H1 (cell line): Measurements from ENCODE around the gene RPRD1A. TPM values are rescaled to one million over a fixed set of nuclear protein-coding genes. Genes with fewer than 3 reads are reported as not detected.

Experiments used
- CTCF ChIA-PET: fragments of 300-600 bp; sonication (Branson Sonifier 250); formaldehyde crosslinking; loops from one replicate; lab custom pipeline; 2021; ENCODE audit not compliant: partially characterized antibody; lab: Charles Lee
- POLR2A ChIA-PET: fragments of 300-600 bp; sonication (Branson Sonifier 250); formaldehyde crosslinking; loops from one replicate; lab custom pipeline; 2021; ENCODE audit warnings: inconsistent platforms; ENCODE audit not compliant: partially characterized antibody; lab: Charles Lee
- DNase-seq, 2 experiments: peaks; one replicate each; pipeline versions ENCODE4 v3.0.0 to v3.0.0-alpha.2; 2010 to 2022; ENCODE audit warnings: low spot score in 2 of 2, low read depth in 1 of 2, mixed read lengths in 1 of 2
- FAIRE-seq: peaks from 2 replicates; lab custom pipeline; 2011; peaks lifted over from hg19 to GRCh38; lab: Jason Lieb, UNC
- H2AFZ ChIP-seq: 2 replicates; pipeline ENCODE4 v1.8.1; 2012; ENCODE audit warnings: low read length, inconsistent platforms
- H2AK5ac ChIP-seq: 2 replicates; pipeline ENCODE4 v1.6.1; 2013; ENCODE audit warnings: low read depth, low read length
- H2BK120ac ChIP-seq: replicated peaks from 2 replicates; pipeline ENCODE3; 2013; ENCODE audit warnings: low read depth, low read length, inconsistent platforms
- H2BK12ac ChIP-seq: 2 replicates; pipeline ENCODE4 v1.6.1; 2013; ENCODE audit warnings: low read depth, low read length
- H2BK15ac ChIP-seq: 2 replicates; pipeline ENCODE4 v1.6.1; 2013; ENCODE audit warnings: low read length
- H2BK20ac ChIP-seq: 2 replicates; pipeline ENCODE4 v1.6.1; 2013; ENCODE audit warnings: low read length
- H2BK5ac ChIP-seq: 2 replicates; pipeline ENCODE4 v1.6.1; 2013; ENCODE audit warnings: low read depth, low read length
- H3K14ac ChIP-seq: 2 replicates; pipeline ENCODE4 v1.6.1; 2013; ENCODE audit warnings: inconsistent platforms; ENCODE audit not compliant: insufficient read length
- H3K18ac ChIP-seq: 2 replicates; pipeline ENCODE4 v1.6.1; 2013; ENCODE audit warnings: low read length; ENCODE audit errors: extremely low read depth
- H3K23ac ChIP-seq: 2 replicates; pipeline ENCODE4 v1.6.1; 2013; ENCODE audit warnings: inconsistent platforms; ENCODE audit not compliant: insufficient read length
- H3K23me2 ChIP-seq: 2 replicates; pipeline ENCODE4 v1.6.1; 2013; ENCODE audit warnings: low read depth, low read length
- H3K27ac ChIP-seq: 2 replicates; pipeline ENCODE4 v1.6.1; 2011; ENCODE audit warnings: low read depth, low read length, inconsistent platforms
- H3K27me3 ChIP-seq, 4 experiments: replicated peaks in 1 of 4; 1 replicate in 1 of 4; 2 replicates in 3 of 4; pipeline versions ENCODE4 v1.6.1 to v1.8.1; 2011 to 2013; ENCODE audit warnings: low read length in 3 of 4, mild to moderate bottlenecking in 3 of 4, inconsistent platforms in 2 of 4, mixed read lengths in 2 of 4, moderate library complexity in 1 of 4; ENCODE audit not compliant: control insufficient read depth in 3 of 4, insufficient read depth in 3 of 4; ENCODE audit errors: extremely low read depth in 1 of 4
- H3K36me3 ChIP-seq, 4 experiments: 2 replicates each; pipeline versions ENCODE4 v1.6.1 to v1.8.1; 2011 to 2013; ENCODE audit warnings: mild to moderate bottlenecking in 4 of 4, low read length in 3 of 4, moderate library complexity in 2 of 4, control low read depth in 1 of 4, inconsistent platforms in 1 of 4; ENCODE audit not compliant: insufficient read depth in 4 of 4, control insufficient read depth in 2 of 4
- H3K4ac ChIP-seq: replicated peaks from 2 replicates; pipeline ENCODE3; 2013; ENCODE audit warnings: low read length, low read depth, mixed read lengths, inconsistent platforms; ENCODE audit not compliant: insufficient read length
- H3K4me1 ChIP-seq, 4 experiments: replicated peaks in 1 of 4; 1 replicate in 1 of 4; 2 replicates in 3 of 4; pipeline versions ENCODE4 v1.6.1 to v1.8.1; 2011 to 2013; ENCODE audit warnings: low read length in 3 of 4, inconsistent platforms in 2 of 4, mixed read lengths in 1 of 4; ENCODE audit not compliant: insufficient read depth in 4 of 4, control insufficient read depth in 3 of 4
- H3K4me2 ChIP-seq, 2 experiments: 2 replicates each; pipeline versions ENCODE4 v1.6.1 to v1.8.1; 2011 to 2013; ENCODE audit warnings: low read depth in 2 of 2, low read length in 2 of 2, control low read depth in 1 of 2, inconsistent platforms in 1 of 2, mild to moderate bottlenecking in 1 of 2; ENCODE audit not compliant: insufficient read depth in 1 of 2
- H3K4me3 ChIP-seq, 4 experiments: fragments of 200-600, 300-600 bp in 1 of 4; sonication (generic), shearing (Covaris generic), sonication (Bioruptor Twin) in 1 of 4; 2 replicates each; pipeline versions ENCODE4 v1.5.1 to v1.8.1; 2011 to 2016; ENCODE audit warnings: low read length in 4 of 4, low read depth in 3 of 4, control low read depth in 2 of 4, inconsistent platforms in 2 of 4, mild to moderate bottlenecking in 2 of 4, mixed read lengths in 1 of 4, moderate library complexity in 1 of 4; ENCODE audit not compliant: insufficient read depth in 2 of 4; ENCODE audit errors: extremely low read depth in 1 of 4
- H3K56ac ChIP-seq: replicated peaks from 2 replicates; pipeline ENCODE3; 2013; ENCODE audit warnings: low read depth, mild to moderate bottlenecking, mixed read lengths, low read length, inconsistent platforms; ENCODE audit not compliant: insufficient read length
- H3K79me1 ChIP-seq: 2 replicates; pipeline ENCODE4 v1.6.1; 2013; ENCODE audit warnings: low read depth, low read length, control low read depth
- H3K79me2 ChIP-seq, 2 experiments: 2 replicates each; pipeline versions ENCODE4 v1.6.1 to v1.8.1; 2012 to 2013; ENCODE audit warnings: low read length in 2 of 2, mild to moderate bottlenecking in 2 of 2, inconsistent platforms in 1 of 2; ENCODE audit not compliant: insufficient read depth in 2 of 2, control insufficient read depth in 1 of 2
- H3K9ac ChIP-seq, 4 experiments: replicated peaks in 1 of 4; 1 replicate in 1 of 4; 2 replicates in 3 of 4; pipeline versions ENCODE4 v1.6.1 to v1.8.1; 2011 to 2013; ENCODE audit warnings: low read depth in 3 of 4, low read length in 3 of 4, control low read depth in 2 of 4, mild to moderate bottlenecking in 2 of 4, moderate library complexity in 2 of 4, inconsistent platforms in 1 of 4; ENCODE audit errors: extremely low read depth in 1 of 4
- H3K9me3 ChIP-seq, 2 experiments: 2 replicates each; pipeline versions ENCODE4 v1.6.1 to v1.8.1; 2012 to 2013; ENCODE audit warnings: mild to moderate bottlenecking in 2 of 2, moderate library complexity in 2 of 2, control low read depth in 1 of 2, inconsistent platforms in 1 of 2, low read depth in 1 of 2, low read length in 1 of 2, mixed read lengths in 1 of 2; ENCODE audit not compliant: insufficient read depth in 2 of 2
- H4K20me1 ChIP-seq, 2 experiments: replicated peaks in 1 of 2; 2 replicates each; pipeline versions ENCODE3 to v1.8.1; 2011 to 2013; ENCODE audit warnings: inconsistent platforms in 2 of 2, low read length in 2 of 2, mild to moderate bottlenecking in 1 of 2; ENCODE audit not compliant: insufficient read depth in 2 of 2, control insufficient read depth in 1 of 2
- H4K5ac ChIP-seq: 2 replicates; pipeline ENCODE4 v1.6.1; 2013; ENCODE audit warnings: low read length, low read depth, mixed read lengths, inconsistent platforms; ENCODE audit not compliant: insufficient read length
- H4K8ac ChIP-seq: 2 replicates; pipeline ENCODE4 v1.8.0; 2013; ENCODE audit warnings: mild to moderate bottlenecking, moderate library complexity, low read length, inconsistent platforms; ENCODE audit not compliant: insufficient read depth; ENCODE audit errors: extremely low read depth
- H4K91ac ChIP-seq: replicated peaks from 2 replicates; pipeline ENCODE3; 2013; ENCODE audit warnings: low read length, mixed read lengths, inconsistent platforms; ENCODE audit not compliant: insufficient read length
- ASH2L ChIP-seq: fragments of 200-600, 300-600 bp; sonication (generic); IDR thresholded peaks from one replicate; pipeline ENCODE4 v1.7.1; 2017; ENCODE audit warnings: low read length
- BCL11A ChIP-seq, 2 experiments: IDR thresholded peaks; one replicate each; pipeline ENCODE4 v1.6.1; 2011; ENCODE audit warnings: low read depth in 2 of 2, low read length in 2 of 2, mild to moderate bottlenecking in 2 of 2
- CBX5 ChIP-seq: fragments of 300-800, 300-1000 bp; sonication (generic); IDR thresholded peaks from 2 replicates; pipeline ENCODE4 v1.7.1; 2016; ENCODE audit warnings: antibody characterized with exemption, low read length, low read depth
- CTBP2 ChIP-seq: IDR thresholded peaks from 2 replicates; pipeline ENCODE4 v1.7.0; 2011; ENCODE audit warnings: borderline replicate concordance, mild to moderate bottlenecking, moderate library complexity, mixed read lengths, low read length; ENCODE audit not compliant: insufficient read depth, insufficient read length
- EGR1 ChIP-seq: IDR thresholded peaks from 2 replicates; pipeline ENCODE4 v1.6.1; 2011; ENCODE audit warnings: low read depth, low read length, borderline replicate concordance
- GABPA ChIP-seq: IDR thresholded peaks from 2 replicates; pipeline ENCODE4 v1.6.1; 2011; ENCODE audit warnings: mild to moderate bottlenecking, low read length, moderate library complexity, borderline replicate concordance; ENCODE audit not compliant: insufficient read depth
- HDAC2 ChIP-seq, 2 experiments: fragments of 300-600 bp in 1 of 2; sonication (generic) in 1 of 2; IDR thresholded peaks; 2 replicates each; pipeline ENCODE4 v1.6.1; 2011 to 2012; ENCODE audit warnings: low read depth in 2 of 2, low read length in 2 of 2, mild to moderate bottlenecking in 2 of 2, moderate library complexity in 2 of 2, borderline replicate concordance in 1 of 2, inconsistent platforms in 1 of 2
- NANOG ChIP-seq: IDR thresholded peaks from 2 replicates; pipeline ENCODE4 v1.6.1; 2011; ENCODE audit warnings: low read length, low read depth, mild to moderate bottlenecking, inconsistent platforms; ENCODE audit not compliant: insufficient read depth, poor library complexity, severe bottlenecking
- POLR2AphosphoS5 ChIP-seq: IDR thresholded peaks from 2 replicates; pipeline ENCODE4 v1.6.1; 2011; ENCODE audit warnings: low read depth, low read length
- SIN3A ChIP-seq, 2 experiments: IDR thresholded peaks in 1 of 2; conservative IDR thresholded peaks in 1 of 2; 2 replicates each; pipeline ENCODE4 v1.6.1; 2011 to 2012; ENCODE audit warnings: low read length in 2 of 2, improper control_type of control experiment in 1 of 2, low read depth in 1 of 2, mild to moderate bottlenecking in 1 of 2
- SIRT6 ChIP-seq: IDR thresholded peaks from one replicate; pipeline ENCODE4 v1.7.1; 2012; ENCODE audit warnings: low read length, inconsistent platforms
- SP2 ChIP-seq: IDR thresholded peaks from 2 replicates; pipeline ENCODE4 v1.6.1; 2012; ENCODE audit warnings: mild to moderate bottlenecking, low read length, inconsistent platforms
- TAF1 ChIP-seq: IDR thresholded peaks from 2 replicates; pipeline ENCODE4 v1.6.1; 2011; ENCODE audit warnings: mild to moderate bottlenecking, low read depth, low read length
- ZNF274 ChIP-seq: IDR thresholded peaks from 2 replicates; pipeline ENCODE4 v1.7.0; 2012; ENCODE audit warnings: low read length, borderline replicate concordance; ENCODE audit errors: extremely low read depth
- WGBS, 2 experiments: shearing (Covaris generic) in 1 of 2; methylation state at CpG; one replicate each; pipeline versions ENCODE4 v1.1.6 to v1.1.7; 2013 to 2015; ENCODE audit warnings: low lambda C conversion rate in 2 of 2, mixed read lengths in 2 of 2, inconsistent platforms in 1 of 2, low coverage in 1 of 2, missing lambda C conversion rate in 1 of 2; ENCODE audit not compliant: insufficient replicate concordance in 2 of 2, insufficient coverage in 1 of 2, insufficient read length in 1 of 2; ENCODE audit errors: extremely low coverage in 1 of 2, missing lambda C conversion rate in 1 of 2; 5-methylcytosine and 5-hydroxymethylcytosine counted together
- polyA plus RNA-seq, 7 experiments: library from polyadenylated mRNA; depleted of rRNA in 3 of 7; stranded (reverse) in 5 of 7; unstranded in 2 of 7; fragments of >200 nt in 5 of 7; fragments of 200-250 nt in 2 of 7; gene quantifications; 1 replicate in 5 of 7; 2 replicates in 1 of 7; 4 replicates in 1 of 7; pipeline versions ENCODE4 v1.2.1 to v1.2.3, GENCODE V29; 2011 to 2013; ENCODE audit warnings: missing spikeins in 2 of 7, mixed read lengths in 2 of 7
- total RNA-seq: library from RNA; stranded (reverse); fragmentation: NEBNext Ultra II Directional; extraction: Animal tissue kit (Norgen Biotek cat#: 25700); gene quantifications from 2 replicates; pipeline ENCODE4 v1.2.1, GENCODE V29; 2021

RPRD1A gene
- total and polyA plus RNA-seq, 2 of the 8 experiments (the other 6 are each of a cell fraction or from before 2014, with no cell fraction given), result 40.5 to 106 TPM

DNA sequence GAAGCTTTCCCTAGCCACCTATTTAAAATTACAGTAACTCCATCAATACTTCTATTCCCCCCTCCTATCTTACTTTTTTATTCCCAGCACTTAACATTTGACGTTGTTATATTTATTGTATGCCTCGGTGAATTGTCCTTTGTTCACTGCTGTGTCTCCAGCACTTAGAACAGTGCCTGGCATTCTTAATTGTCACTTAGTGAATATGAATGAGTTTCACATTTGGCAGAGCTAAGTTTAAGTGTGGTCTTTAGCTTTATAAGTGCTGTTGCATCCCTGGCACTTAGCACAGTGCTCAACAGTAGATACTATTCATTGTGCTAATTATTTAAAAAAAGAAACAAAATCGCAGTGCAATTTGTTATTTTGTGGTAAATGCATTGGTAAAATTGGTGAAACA is 93.2 kb downstream of the RPRD1A start:
- 0 out of 2 replicates have a peak, but pooled peaks cover 2% of the 10 kb centered on the region for H3K79me1 ChIP-seq
- FAIRE-seq (no peak), DNase-seq (no peak)
- H3K56ac ChIP-seq, result no peak overlapping the region
- H2AK5ac ChIP-seq, result no peak overlapping the region
- 84 to 100% methylated on average over 1 to 3 of the region's 3 CpGs for WGBS, 2 experiments
- H2BK5ac ChIP-seq, result no peak overlapping the region
- no peak overlapping the region for H4K5ac ChIP-seq
- H3K4me1 ChIP-seq, result peaks cover 0 to 4% (median 2%) of the 10 kb centered on the region in 4 experiments; a peak in 2 of 7 replicates
- H3K4me3 ChIP-seq, result peak overlapping the region in 1 of 4 experiments; percentile 90; a peak in 1 of 8 replicates
- H2BK120ac ChIP-seq, result no peak overlapping the region
- H4K8ac ChIP-seq, result no peak overlapping the region
- ChIA-PET CTCF (interaction anchor here (0.9 to 1.8 kb wide), 4 partner anchors 22 to 223 kb away, joined by 4 to 7 read pairs (median 4); no protein-coding TSS in a partner anchor), POLR2A (interaction anchor here (0.5 to 1.6 kb wide), 3 partner anchors 32 to 803 kb away, joined by 3 to 4 read pairs (median 4); no protein-coding TSS in a partner anchor)
- H2BK20ac ChIP-seq, result no peak overlapping the region
- H4K20me1 ChIP-seq, result no peaks in the 10 kb centered on the region
- H3K4me2 ChIP-seq, result peak overlapping the region in 1 of 2 experiments; percentile 87; a peak in 2 of 4 replicates
- no peak overlapping the region for H2BK12ac ChIP-seq
- peaks cover 3 to 22% of the 10 kb centered on the region in 2 experiments; a peak in 3 of 4 replicates for H3K79me2 ChIP-seq
- H3K9ac ChIP-seq, result no peak overlapping the region
- H2AFZ ChIP-seq, result no peak overlapping the region
- H3K18ac ChIP-seq, result no peak overlapping the region
- H3K23me2 ChIP-seq, result peaks cover 6% of the 10 kb centered on the region
- H3K36me3 ChIP-seq, result peaks cover 10 to 51% (median 30%) of the 10 kb centered on the region in 4 experiments
- no peak overlapping the region for H3K4ac ChIP-seq
- no peak overlapping the region for H4K91ac ChIP-seq
- no peaks in the 10 kb centered on the region for H3K27me3 ChIP-seq
- H3K23ac ChIP-seq, result no peak overlapping the region
- H3K9me3 ChIP-seq, result no peaks in the 10 kb centered on the region
- H3K27ac ChIP-seq, result no peak overlapping the region
- no peak overlapping the region for H2BK15ac ChIP-seq
- no peak overlapping the region for H3K14ac ChIP-seq
- no peak for TF ChIP-seq TAF1
- TF ChIP-seq NANOG, result no peak
- TF ChIP-seq SIRT6, result no peak
- no peak for TF ChIP-seq SIN3A (conservative IDR thresholded peaks at IDR 0.05 in 1 of 2, IDR thresholded peaks at IDR 0.05 in 1 of 2; ENCODE audit: low read depth in 1 of 2, low read length in 2 of 2)
- no peak for TF ChIP-seq HDAC2 (IDR thresholded peaks at IDR 0.05; ENCODE audit: borderline replicate concordance in 1 of 2, low read depth in 2 of 2, low read length in 2 of 2)
- no peak for TF ChIP-seq CBX5
- no peak for TF ChIP-seq EGR1
- TF ChIP-seq GABPA, result no peak
- no peak for TF ChIP-seq BCL11A (IDR thresholded peaks at IDR 0.05; ENCODE audit: low read depth in 2 of 2, low read length in 2 of 2)
- no peak for TF ChIP-seq POLR2AphosphoS5
- no peak for TF ChIP-seq ASH2L
- no peak for TF ChIP-seq ZNF274
- no peak for TF ChIP-seq CTBP2
- TF ChIP-seq SP2, result no peak
